GM18511 (cell line): ENCODE measurements around the gene CREB3L4.
"Not testable (repeated sequence)": the region's sequence is repeated elsewhere in the genome, so short reads cannot be mapped to it uniquely, and the experiment has no call there.

Source experiments
- ATAC-seq: cut with Tn5 transposase; IDR thresholded peaks from one replicate; pipeline ENCODE4 v1.9.1; 2021; ENCODE audit warnings: mild to moderate bottlenecking, moderate library complexity; ENCODE audit not compliant: unreplicated experiment

CREB3L4 gene

GRCh38 chr1:153984123-153984894, 16.6 kb downstream of the CREB3L4 start:
- no peak for ATAC-seq

DNA sequence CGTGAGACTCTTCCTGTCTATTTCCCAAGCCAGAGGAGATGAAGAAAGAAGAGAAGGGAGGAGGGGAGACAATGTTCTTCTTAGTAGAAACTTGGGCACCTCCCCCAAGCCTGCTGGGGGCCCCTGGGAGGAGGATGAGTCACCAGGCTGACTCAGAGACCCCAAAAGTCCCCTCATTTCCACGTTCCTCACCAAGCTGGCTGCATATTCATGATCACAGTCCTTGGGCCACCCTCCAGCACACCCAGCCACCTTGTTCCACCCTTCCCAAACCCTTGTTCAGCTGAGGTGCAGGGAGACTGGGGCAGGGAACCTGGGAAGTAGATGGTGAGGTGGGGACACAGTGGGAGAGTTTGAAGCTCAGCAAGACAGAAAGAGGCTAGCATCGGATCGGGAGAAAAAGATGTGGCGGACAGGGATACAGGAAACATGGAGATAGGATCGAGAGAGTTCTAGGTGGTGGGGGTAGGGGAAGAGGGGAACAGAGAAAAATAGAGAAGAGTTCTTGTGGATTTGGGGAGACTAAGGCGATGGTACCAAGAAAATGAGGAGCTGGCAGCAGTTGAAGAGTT, 17.7 kb downstream of the CREB3L4 start:
- ATAC-seq: no peak

DNA sequence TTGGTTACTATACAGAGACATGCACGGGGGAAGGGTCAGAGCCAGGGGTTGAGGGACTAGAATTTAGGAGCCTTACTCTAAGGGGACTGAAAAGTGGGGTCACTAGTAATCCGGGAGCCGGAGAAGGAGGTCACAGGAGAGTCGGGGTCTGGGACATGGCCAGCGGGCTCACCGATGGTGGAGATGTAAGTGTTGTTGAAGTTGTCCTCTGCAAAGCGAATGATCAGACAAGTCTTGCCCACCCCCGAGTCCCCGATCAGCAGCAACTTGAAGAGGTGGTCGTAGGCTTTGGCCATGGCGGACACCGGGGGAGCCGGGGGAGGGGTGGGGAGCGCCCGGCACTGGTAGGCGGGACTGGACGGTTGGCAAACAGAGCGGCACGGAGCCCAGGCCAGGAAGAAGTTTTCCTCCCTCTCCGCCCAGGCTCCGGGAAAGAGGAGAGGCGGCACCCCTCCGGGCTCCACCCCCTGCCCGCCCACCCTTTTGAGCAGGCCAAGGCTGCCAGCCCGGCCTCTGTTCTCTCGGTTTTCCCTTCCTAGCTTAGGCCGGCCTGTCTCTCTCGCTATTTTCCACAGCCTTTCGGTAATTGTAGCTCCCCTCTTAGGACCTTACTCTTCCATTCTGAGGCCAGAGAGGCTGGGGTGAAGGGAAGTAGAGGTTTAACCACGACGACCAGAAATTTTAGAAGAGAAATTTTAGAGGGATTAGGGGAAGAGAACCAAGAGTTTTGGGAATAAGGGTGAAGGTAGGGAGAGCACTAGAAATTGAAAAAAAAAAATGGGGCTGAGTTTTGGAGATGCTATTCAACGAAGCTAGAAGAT, 18.4 kb downstream of the CREB3L4 start, which contains the start of gene RAB13:
Gene RAB13, minus strand, starts transcription at position 399 of the 821 bp plus-strand sequence. Its CDS starts 103 bp downstream, at position 296.
- no peak for ATAC-seq

DNA sequence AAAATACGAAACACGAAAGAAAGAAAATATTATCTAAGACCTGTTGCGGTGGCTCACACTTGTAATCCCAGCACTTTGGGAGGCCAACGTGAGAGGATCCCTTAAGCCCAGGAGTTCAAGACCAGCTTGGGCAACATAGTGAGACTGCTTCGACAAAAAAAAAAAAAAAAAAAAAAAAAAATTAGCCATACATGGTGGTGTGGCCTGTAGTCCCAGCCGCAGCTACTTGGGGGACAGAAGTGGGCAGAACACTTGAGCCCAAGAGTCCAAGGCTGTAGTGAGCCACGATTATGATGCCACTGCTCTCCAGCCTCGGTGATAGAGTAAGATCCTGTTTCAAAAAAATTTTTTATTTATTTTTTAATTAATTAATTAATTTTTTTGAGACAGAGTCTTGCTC, 19.9 kb downstream of the CREB3L4 start:
- ATAC-seq: no peak

GRCh38 chr1:153990468-153991150, 22.9 kb downstream of the CREB3L4 start, which contains the start of gene RPS27:
TSS of gene RPS27 (plus strand) at chr1:153990762. CDS start at chr1:153990797, 35 bp downstream.
- ATAC-seq: peak; percentile 71

DNA sequence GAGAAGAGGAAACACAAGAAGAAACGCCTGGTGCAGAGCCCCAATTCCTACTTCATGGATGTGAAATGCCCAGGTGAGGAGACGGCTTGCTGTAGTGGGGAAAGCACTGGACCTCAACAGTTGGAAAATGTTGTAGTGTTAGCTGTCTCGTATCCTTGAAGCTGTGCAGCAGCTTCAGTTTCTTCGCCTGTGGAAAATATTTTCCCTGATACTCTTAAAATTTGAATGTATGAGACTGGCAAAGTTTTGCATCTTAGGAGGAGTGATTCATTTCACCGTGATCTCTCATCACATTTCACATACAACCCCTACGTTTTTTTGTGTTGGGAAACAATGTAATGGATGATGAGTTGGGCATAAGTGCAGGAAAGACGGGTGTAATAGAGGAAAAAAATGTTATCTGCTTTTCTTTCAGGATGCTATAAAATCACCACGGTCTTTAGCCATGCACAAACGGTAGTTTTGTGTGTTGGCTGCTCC, 23.5 kb downstream of the CREB3L4 start:
- no peak for ATAC-seq

GRCh38 chr1:153991806-153992205, 24.1 kb downstream of the CREB3L4 start:
- no peak for ATAC-seq

DNA sequence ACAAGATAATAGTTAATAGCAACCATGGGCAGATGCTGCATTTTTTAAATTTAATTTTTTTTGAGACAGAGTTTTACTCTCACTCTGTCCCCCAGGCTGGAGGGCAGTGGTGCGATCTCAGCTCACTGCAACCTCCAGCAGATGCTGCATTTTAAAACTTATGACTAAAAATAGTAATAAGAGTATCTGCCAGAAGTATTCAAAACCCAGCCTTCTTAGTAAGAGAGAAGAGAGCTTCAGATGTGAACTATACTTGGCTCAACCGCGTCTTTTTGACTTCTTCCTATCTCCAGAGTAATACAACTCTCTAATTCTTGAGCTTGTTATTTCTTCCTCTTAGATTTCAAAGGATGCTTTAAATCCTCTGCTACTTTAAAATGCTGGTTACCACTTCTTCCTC, 27.5 kb downstream of the CREB3L4 start:
- ATAC-seq: no peak

GRCh38 chr1:153995640-153996039, 27.9 kb downstream of the CREB3L4 start:
- no peak for ATAC-seq

- not testable (repeated sequence) for ATAC-seq
Measured at GRCh38 chr1:153996882-153997281, 29.2 kb downstream of the CREB3L4 start.

GRCh38 chr1:154000420-154000819, 32.7 kb downstream of the CREB3L4 start:
- no peak for ATAC-seq

- no peak for ATAC-seq
Measured at GRCh38 chr1:154006136-154006535, 38.4 kb downstream of the CREB3L4 start.

DNA sequence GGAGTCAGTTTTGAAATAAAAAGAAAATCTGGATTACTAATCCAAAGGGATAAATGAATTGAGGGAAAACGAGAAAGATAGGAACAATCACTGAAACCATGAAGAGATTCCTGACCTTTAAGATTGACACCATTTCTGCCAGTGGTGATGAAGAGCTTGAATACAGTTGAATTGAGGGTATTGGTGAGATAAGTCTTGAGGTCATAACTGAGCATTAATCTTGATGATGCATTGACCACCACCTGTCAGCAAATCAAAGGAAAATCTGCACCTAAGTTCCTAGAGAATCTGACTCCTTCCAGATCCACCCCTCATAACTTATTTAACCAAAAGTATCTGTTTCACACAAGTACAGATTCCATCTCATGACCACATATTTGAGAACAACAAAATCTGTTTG, 44.4 kb downstream of the CREB3L4 start:
- ATAC-seq: no peak

DNA sequence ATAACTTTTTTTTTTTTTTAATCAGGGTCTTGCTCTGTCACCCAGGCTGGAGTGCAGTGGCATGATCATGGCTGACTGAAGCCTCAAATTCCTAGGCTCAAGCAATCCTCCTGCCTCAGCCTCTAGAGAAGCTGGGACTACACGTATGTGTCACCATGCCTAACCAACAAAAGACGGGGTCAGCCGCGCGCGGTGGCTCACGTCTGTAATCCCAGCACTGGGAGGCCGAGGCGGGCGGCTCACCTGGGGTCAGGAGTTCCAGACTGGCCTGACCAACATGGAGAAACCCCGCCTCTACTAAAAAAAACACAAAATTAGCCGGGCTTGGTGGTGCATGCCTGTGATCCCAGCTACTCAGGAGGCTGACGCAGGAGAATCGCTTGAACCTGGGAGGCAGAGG, 44.8 kb downstream of the CREB3L4 start:
- ATAC-seq: not testable (repeated sequence)

- ATAC-seq: no peak
Measured at GRCh38 chr1:154014154-154014907, 46.6 kb downstream of the CREB3L4 start.

- no peak for ATAC-seq
Measured at GRCh38 chr1:154019269-154019668, 51.6 kb downstream of the CREB3L4 start.

DNA sequence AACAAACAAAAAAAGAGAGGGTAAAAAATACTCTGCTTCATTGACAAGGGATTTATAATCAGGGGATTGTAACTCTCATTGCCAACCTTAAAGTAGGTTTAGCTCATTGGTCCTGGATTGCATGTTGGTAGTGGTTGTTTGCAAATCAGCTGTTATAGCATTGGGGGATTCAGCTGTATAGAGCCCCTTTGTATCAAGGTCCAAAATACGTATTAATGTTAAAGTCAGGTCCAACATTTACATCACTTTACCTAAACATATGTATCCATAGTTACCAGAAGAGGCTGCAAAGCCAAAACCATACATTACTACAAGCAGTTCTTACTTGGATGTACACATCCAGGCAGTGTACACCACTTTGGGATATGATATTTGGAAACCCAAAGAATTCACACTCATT, 52.2 kb downstream of the CREB3L4 start:
- no peak for ATAC-seq
